Pancreas (tissue), 10 donors: Measurements from ENCODE around the gene TRAPPC5. TPM values are rescaled to one million over a fixed set of nuclear protein-coding genes. Genes with fewer than 3 reads are reported as not detected.

Experiments used
- ATAC-seq, 4 donors: fragments of 200-7000 bp; cut with Tn5 transposase; one replicate each; pipeline versions ENCODE4 v1.8.0 to v1.9.1; 2020; ENCODE audit warnings: mild to moderate bottlenecking in 4 of 4, moderate library complexity in 4 of 4
- DNase-seq, 6 donors: peaks; one replicate each; pipeline ENCODE4 v3.0.0-alpha.2; 2020
- FAIRE-seq: peaks from 2 replicates; lab custom pipeline; 2012; peaks lifted over from hg19 to GRCh38; lab: Jason Lieb, UNC
- H3K27ac ChIP-seq, 4 donors: fragments of 200-600 bp; sonication (generic); 1 replicate in 3 of 4; 2 replicates in 1 of 4; pipeline versions ENCODE4 v1.5.0 to v1.8.0; 2020
- H3K27me3 ChIP-seq, 4 donors: fragments of 200-600 bp; one replicate each; pipeline ENCODE4 v1.8.0; 2021
- H3K36me3 ChIP-seq, 3 donors: fragments of 200-600 bp; sonication (generic) in 1 of 3; one replicate each; pipeline versions ENCODE4 v1.5.0 to v1.8.0; 2020 to 2021
- H3K4me1 ChIP-seq, 3 donors: fragments of 200-600 bp; one replicate each; pipeline ENCODE4 v1.8.0; 2021
- H3K4me3 ChIP-seq, 4 donors: fragments of 200-600 bp; sonication (generic) in 2 of 4; one replicate each; pipeline versions ENCODE4 v1.5.0 to v1.8.0; 2020 to 2021
- H3K9me3 ChIP-seq, 4 donors: fragments of 200-600 bp; one replicate each; pipeline ENCODE4 v1.8.0; 2021
- WGBS, 2 donors: extraction: QIAGEN DNeasy Blood & Tissue Kit; methylation state at CpG; one replicate each; pipeline ENCODE4 v1.1.7; 2013; 5-methylcytosine and 5-hydroxymethylcytosine counted together
- intact Hi-C, 3 donors: fragments of 100-400 bp; cut with DNase I; formaldehyde crosslinking; loops; one replicate each; pipeline versions ENCODE4 v1.11.1 to v1.14.2; 2022
- polyA plus RNA-seq, 2 donors: library from polyadenylated mRNA; stranded (reverse); fragments of 200-250 nt; gene quantifications; one replicate each; pipeline ENCODE4 v1.2.3, GENCODE V29; 2013
- total RNA-seq, 6 donors: library from RNA; stranded (reverse); fragmentation: NEBNext Ultra II Directional in 4 of 6; extraction: Animal tissue kit (Norgen Biotek cat#: 25700) in 4 of 6; gene quantifications; one replicate each; pipeline versions ENCODE4 v1.2.1 to v1.2.4, GENCODE V29; 2021 to 2023
- TF ChIP-seq, protein P1 (sequence below), 4 donors: fragments of 200-600 bp; sonication (generic) in 3 of 4; IDR thresholded peaks; one replicate each; pipeline versions ENCODE4 v1.5.0 to v1.8.0; 2021; ENCODE audit warnings: antibody characterized with exemption in 4 of 4
- donor health status: healthy with polysubstance abuse.
- donor health status: DM: no; HTN: no; CAD: no; lungs with moderate emphysema.
- donor health status: DM: no; HTN: no; CAD: no.
- donor health status: control.
- donor health status: control.
- donor health status: Bipolar disorder and iron deficiency.
- donor health status: DM: yes; HTN: yes; CAD: no.
- donor health status: DM: no; HTN: no; CAD: no.
- donor health status: DM: no; HTN: no; CAD: no.
- donor health status: DM: yes; HTN: yes; CAD: no.

Gene TRAPPC5
- total and polyA plus RNA-seq, 8 donors: 26.7 to 89.9 (median 43.9) TPM

DNA sequence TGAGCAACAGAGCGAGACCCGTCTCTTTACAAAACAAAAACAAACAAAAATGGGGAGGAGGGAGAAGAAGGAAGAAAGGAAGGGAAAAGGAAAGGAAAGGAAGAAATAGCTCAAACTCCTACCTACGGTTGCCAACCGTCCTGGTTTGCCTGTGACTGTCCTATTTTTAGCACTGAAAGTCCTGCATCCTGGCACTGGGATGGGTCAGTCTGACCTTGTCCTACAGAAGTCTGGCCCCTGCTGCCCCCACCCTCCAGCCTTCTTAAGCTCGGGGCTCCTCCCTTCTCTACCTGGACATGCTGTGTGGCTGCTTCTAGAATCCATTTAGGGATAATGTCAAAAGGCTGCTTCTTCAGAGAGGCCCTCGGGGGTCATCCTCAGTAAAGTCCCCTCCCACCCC lies 45.0 kb upstream of the TRAPPC5 start:
- TF ChIP-seq, protein P1, sequence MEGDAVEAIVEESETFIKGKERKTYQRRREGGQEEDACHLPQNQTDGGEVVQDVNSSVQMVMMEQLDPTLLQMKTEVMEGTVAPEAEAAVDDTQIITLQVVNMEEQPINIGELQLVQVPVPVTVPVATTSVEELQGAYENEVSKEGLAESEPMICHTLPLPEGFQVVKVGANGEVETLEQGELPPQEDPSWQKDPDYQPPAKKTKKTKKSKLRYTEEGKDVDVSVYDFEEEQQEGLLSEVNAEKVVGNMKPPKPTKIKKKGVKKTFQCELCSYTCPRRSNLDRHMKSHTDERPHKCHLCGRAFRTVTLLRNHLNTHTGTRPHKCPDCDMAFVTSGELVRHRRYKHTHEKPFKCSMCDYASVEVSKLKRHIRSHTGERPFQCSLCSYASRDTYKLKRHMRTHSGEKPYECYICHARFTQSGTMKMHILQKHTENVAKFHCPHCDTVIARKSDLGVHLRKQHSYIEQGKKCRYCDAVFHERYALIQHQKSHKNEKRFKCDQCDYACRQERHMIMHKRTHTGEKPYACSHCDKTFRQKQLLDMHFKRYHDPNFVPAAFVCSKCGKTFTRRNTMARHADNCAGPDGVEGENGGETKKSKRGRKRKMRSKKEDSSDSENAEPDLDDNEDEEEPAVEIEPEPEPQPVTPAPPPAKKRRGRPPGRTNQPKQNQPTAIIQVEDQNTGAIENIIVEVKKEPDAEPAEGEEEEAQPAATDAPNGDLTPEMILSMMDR (IDR thresholded peaks at IDR 0.05): no peak
- Histone ChIP-seq H3K4me3 (no peak overlapping the region), H3K9me3 (no peaks in the 10 kb centered on the region), H3K27ac (no peak overlapping the region), H3K27me3 (no peaks in the 10 kb centered on the region), H3K4me1 (peaks cover 1 to 6% (median 3%) of the 10 kb centered on the region in 3 donors), H3K36me3 (no peaks in the 10 kb centered on the region)
- no peak for DNase-seq
- no peak for FAIRE-seq
- 51 to 58% methylated on average over 6 of the region's 6 CpGs for WGBS, 2 donors
- intact Hi-C loops: no loop called here
- no peak for ATAC-seq

- peak overlapping the region in 3 of 4 donors; percentile 77 to 90 (median 87) for H3K4me3 ChIP-seq
- TF ChIP-seq, protein P1 (IDR thresholded peaks at IDR 0.05): no peak
- peaks cover 0 to 4% (median 0%) of the 10 kb centered on the region in 3 donors for H3K4me1 ChIP-seq
- H3K36me3 ChIP-seq: no peaks in the 10 kb centered on the region
- H3K27me3 ChIP-seq: no peaks in the 10 kb centered on the region
- no peaks in the 10 kb centered on the region for H3K9me3 ChIP-seq
- WGBS, 2 donors: 67% methylated on average over 16 of the region's 16 CpGs
- ATAC-seq (no peak), DNase-seq (peak in 1 of 6 donors; percentile 68), FAIRE-seq (no peak)
- peak overlapping the region; percentile 76 to 83 (median 80) for H3K27ac ChIP-seq
- intact Hi-C loops: no loop called here
Measured at GRCh38 chr19:7636317-7636690, 44.3 kb upstream of the TRAPPC5 start.

GRCh38 chr19:7636691-7637373 lies 43.8 kb upstream of the TRAPPC5 start, which contains the start of gene STXBP2:
STXBP2 (plus strand) TSS chr19:7637110; CDS start chr19:7637150, 40 bp downstream.
- no peaks in the 10 kb centered on the region for H3K27me3 ChIP-seq
- intact Hi-C loops: no loop called here
- WGBS, 2 donors: 7 to 9% methylated on average over 51 to 61 of the region's 61 CpGs
- TF ChIP-seq, protein P1 (IDR thresholded peaks at IDR 0.05): peak in 2 of 4 donors; percentile 27 to 30
- no peaks in the 10 kb centered on the region for H3K36me3 ChIP-seq
- no peak for FAIRE-seq
- peak within 1 kb of the TSS; percentile 76 to 83 (median 80) for H3K27ac ChIP-seq
- ATAC-seq: peak; percentile 96 to 99 (median 98)
- peaks cover 0 to 4% (median 0%) of the 10 kb centered on the region in 3 donors for H3K4me1 ChIP-seq
- DNase-seq: peak; percentile 86 to 97 (median 94)
- H3K9me3 ChIP-seq: no peaks in the 10 kb centered on the region
- H3K4me3 ChIP-seq: peak within 1 kb of the TSS; percentile 66 to 90 (median 82)

- ATAC-seq: peak; percentile 55 to 61 (median 57)
- peak in 4 of 6 donors; percentile 49 to 83 (median 64) for DNase-seq
Measured at GRCh38 chr19:7637374-7638256, 43.0 kb upstream of the TRAPPC5 start.

More at GRCh38 chr19:7637374-7638256, 43.0 kb upstream of the TRAPPC5 start:
- TF ChIP-seq, protein P1 (IDR thresholded peaks at IDR 0.05): no peak
- Histone ChIP-seq H3K9me3 (no peaks in the 10 kb centered on the region), H3K36me3 (no peaks in the 10 kb centered on the region), H3K4me1 (peaks cover 0 to 4% (median 0%) of the 10 kb centered on the region in 3 donors), H3K27ac (peak overlapping the region; percentile 76 to 83 (median 80)), H3K27me3 (no peaks in the 10 kb centered on the region), H3K4me3 (peak overlapping the region; percentile 66 to 90 (median 82))
- FAIRE-seq: no peak
- intact Hi-C loops: no loop called here
- 23 to 28% methylated on average over 29 to 30 of the region's 30 CpGs for WGBS, 2 donors
